ENCODE measurements around the gene PLD6.
"Not testable (repeated sequence)": the region's sequence is repeated elsewhere in the genome, so short reads cannot be mapped to it uniquely, and the experiment has no call there.

PLD6 gene, protein sequence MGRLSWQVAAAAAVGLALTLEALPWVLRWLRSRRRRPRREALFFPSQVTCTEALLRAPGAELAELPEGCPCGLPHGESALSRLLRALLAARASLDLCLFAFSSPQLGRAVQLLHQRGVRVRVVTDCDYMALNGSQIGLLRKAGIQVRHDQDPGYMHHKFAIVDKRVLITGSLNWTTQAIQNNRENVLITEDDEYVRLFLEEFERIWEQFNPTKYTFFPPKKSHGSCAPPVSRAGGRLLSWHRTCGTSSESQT

DNA sequence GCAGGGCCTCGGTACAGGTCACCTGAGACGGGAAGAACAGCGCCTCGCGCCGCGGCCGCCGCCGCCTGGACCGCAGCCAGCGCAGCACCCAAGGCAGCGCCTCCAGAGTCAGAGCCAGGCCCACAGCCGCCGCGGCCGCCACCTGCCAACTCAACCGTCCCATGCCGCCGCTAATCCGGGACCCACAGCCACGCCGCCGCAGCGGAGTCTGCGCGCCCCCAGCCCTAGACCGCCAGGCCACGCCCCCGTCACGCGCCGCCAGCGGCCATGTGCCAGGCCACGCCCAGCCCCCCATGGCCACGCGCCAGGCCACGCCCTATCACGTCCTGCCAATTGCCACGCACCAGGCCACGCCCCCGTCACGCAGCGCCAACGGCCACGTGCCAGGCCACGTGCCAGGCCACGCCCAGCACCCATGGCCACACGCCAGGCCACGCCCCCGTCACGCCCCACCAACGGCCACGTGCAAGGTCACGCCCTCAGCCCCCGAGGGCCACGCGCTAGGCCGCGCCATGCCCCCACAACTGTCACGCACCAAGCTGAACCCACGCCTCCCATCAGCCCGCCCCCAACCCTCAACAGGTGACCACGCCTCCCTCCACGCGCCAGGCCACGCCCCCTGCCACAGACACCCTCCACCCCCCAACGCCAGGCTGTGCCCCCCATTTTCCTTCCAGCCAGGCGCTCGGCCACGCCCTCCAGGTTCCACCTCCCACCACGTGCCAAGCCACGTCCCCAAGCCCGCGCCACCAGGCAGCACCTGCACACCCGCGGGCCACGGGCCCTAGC lies at the start of gene PLD6:
PLD6 (minus strand) TSS at position 210 of the 789 bp plus-strand sequence; CDS start at position 163, 47 bp downstream.
- FAIRE-seq = peak; percentile 74
- DNase-seq (ENCODE audit: insufficient read length, low spot score) = peak; percentile 89

DNA sequence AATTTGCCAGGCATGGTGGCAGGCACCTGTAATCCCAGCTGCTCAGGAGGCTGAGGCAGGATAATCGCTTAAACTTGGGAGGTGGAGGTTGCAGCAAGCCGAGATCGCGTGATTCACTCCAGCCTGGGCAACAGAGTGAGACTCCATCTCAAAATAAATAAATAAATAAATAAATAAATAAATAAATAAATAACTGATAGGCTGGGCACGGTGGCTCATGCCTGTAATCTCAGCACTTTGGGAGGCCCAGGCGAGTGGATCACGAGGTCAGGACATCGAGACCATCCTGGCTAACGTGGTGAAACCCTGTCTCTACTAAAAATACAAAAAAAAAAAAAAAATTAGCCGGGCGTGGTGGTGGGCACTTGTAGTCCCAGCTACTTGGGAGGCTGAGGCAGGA lies 49.6 kb upstream of the PLD6 start:
- not testable (repeated sequence) for FAIRE-seq

DNA sequence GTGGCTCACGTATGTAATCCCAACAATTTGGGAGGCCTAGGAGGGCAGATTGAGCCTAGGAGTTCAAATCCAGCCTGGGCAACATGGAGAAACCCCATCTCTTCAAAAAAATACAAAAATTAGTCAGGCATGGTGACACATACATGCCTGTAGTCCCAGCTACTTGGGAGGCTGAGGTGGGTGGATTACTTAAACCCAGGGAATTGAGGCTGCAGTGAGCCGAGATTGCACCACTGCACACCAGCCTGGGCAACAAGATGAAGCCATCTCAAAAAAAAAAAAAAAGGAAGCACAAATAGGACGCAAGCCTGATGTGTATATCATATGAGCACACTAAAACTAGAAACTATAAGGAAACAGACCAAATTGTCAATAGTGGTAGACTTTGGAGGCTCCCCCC lies 47.9 kb upstream of the PLD6 start:
- DNase-seq (ENCODE audit: insufficient read length, low spot score) (no peak), FAIRE-seq (no peak)

More for the DNA sequence above, 49.6 kb upstream of the PLD6 start:
- not testable (repeated sequence) for DNase-seq (ENCODE audit: insufficient read length, low spot score)

DNA sequence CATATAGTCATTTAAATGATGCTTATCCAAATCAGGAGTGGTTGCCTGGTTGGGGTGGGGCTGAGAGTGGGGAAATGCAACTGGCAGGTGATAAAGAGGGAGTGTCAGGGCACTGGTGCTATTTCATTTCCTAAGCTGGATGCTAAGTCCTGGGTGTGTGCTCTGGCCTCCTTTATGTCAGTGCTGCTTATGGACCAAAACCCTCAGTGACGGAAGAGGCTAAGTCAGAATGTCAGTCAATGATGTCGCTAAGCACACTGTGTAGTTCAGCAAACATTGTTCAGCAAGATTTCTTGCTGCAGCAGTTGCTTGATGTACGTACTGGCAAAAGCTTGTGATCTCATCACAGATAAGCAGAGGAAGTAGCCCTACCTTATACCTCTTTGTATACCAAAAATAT lies 47.3 kb upstream of the PLD6 start:
- FAIRE-seq (no peak), DNase-seq (ENCODE audit: insufficient read length, low spot score) (no peak)

DNA sequence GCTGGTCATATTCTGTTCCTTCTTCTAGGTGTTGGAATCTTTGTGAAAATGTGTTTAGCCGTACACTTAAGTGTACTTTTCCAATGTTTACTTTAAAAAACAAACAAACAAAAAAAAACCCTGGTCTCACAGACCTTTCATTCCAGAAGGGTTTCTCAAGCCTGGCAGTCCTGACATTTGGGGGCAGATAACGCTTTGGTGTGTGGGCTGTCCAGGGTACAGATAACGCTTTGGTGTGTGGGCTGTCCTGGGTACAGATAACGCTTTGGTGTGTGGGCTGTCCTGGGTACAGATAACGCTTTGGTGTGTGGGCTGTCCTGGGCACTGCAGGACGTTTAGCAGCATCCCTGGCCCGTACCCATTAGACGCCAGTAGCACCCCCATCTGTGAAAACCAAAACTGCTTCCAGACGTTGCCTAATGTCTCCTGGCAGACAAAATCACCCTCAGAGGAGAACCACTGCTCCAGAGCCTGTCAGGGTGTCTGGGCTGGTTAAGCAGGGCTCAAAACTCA lies 46.1 kb upstream of the PLD6 start:
- no peak for DNase-seq (ENCODE audit: insufficient read length, low spot score)
- no peak for FAIRE-seq

DNA sequence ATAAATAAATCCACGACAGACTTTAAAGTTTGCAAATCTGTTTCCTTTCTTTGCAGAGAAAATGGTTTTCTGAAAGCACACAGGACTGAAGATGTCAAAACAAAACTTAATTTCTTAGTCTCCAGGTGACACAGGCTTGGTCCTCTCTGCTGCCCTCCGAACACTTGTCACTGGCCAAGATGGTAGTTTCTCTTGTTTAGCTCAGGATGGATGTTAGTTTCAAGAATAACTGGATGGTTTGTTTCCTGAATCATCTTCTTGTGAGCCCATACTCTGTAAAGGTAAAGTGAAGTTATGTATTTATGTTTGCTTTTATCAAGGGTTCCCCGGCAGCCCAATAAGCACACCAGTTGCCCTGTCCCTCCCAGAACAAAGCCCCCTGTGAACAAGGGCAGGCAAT lies 40.7 kb upstream of the PLD6 start:
- DNase-seq (ENCODE audit: insufficient read length, low spot score) (no peak), FAIRE-seq (no peak)

DNA sequence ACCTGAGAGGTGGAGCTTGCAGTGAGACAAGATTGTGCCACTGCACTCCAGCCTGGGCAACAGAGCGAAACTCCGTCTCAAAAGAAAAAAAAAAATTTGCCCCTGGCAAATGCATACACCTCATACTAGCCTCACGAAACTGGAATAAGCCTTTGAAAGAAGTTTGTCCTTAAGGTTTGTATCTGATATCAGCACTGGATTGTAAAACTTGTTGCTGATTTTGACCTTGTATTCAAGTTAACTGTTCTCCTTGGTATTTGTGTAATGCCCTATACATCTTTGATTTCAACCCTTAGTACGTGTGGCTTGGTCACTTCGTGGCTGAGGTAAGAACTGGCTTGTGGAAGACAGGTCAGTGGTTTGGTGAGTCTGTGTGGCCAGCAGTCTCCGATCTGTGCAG lies 37.0 kb upstream of the PLD6 start:
- DNase-seq (ENCODE audit: insufficient read length, low spot score) = no peak
- FAIRE-seq = no peak

DNA sequence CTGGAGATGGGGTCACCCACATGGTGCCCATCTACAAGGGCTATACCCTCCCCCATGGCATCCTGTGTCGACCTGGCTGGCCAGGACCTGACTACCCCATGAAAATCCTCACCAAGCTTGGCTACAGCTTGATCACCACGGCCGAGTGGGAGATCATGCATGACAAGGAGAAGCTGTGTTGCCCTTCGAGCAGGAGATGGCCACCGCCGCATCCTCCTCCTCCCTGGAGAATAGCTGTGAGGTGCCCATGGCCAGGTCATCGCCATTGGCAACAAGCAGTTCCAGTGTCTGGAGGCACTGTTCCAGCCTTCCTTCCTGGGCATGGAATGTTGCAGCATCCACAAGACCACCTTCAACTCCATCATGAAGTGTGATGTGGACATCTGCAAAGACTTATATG lies 36.1 kb upstream of the PLD6 start:
- DNase-seq (ENCODE audit: insufficient read length, low spot score) = no peak
- no peak for FAIRE-seq

DNA sequence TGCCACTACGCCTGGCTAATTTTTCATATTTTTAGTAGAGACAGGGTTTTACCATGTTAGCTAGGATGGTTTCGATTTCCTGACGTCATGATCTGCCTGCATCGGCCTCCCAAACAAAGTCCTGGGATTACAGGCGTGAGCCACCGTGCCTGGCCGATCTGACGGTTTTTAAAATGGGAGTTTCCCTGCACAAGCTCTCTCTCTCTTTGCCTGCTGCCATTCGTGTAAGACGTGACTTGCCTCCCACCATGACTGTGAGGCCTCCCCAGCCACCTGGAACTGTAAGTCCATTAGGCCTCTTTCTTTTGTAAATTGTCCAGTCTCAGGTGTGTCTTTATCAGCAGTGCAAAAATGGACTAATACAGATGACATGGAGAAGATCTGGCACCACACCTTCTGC lies 35.5 kb upstream of the PLD6 start:
- DNase-seq (ENCODE audit: insufficient read length, low spot score) = no peak
- no peak for FAIRE-seq

DNA sequence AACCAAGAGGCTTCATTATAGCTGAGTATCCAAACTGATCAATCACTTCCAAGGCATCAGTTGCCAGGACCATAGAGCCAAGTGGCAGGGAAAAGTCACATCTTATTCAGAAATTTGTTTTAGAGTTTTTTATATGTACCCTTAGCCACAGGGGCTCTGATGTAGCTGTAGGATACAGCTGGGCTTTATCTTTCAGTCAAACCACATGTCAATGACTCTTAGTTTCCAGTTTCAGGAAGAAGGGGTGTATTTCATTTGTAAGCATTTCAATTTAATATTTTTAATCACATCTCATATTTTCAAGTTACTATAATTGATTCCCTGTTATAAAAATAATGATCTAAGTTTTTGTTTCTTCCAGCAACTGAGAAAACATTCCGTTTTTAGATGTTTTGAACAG lies 33.7 kb upstream of the PLD6 start:
- DNase-seq (ENCODE audit: insufficient read length, low spot score) = no peak
- no peak for FAIRE-seq

DNA sequence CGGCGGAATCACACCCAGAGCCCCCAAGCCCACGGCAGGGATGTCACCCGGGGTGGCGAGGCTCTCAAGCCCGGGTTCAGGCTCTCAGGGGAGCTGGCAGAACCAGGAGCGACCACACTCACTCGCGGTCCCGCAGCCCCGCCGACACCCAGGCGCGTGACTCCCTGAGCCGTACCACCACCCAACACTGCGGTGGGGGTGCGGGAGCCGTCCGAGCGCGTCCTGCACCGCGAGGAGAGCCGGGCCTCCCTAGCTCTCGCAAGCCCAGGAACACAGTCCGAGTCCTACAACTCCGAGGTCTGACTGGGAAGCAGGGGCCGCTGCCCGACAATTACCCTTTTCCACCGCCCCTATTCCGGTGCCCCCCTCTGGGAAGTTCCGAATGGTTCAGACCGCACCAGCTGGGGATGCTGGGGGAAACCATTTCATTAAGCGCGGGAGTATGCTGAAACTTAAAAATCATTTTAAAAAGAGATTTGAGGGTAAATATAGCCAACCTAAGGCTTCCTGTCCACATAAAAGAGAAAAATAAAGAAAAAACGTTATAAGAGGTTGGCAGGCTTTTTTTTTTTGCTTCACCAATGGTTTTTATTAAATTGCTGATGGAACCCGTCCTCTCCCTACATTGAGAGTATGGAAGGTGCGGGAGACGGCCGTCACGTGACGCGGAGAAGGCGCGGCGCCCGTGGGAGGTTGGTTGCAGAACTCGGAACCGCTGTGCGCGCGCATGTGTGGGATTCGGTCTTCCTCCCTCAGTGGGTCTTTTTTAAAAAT lies 31.1 kb upstream of the PLD6 start, which contains the start of gene FLCN:
FLCN (minus strand) TSS at position 143 of the 774 bp plus-strand sequence. CDS start 9,031 bp downstream, outside the sequence.
- DNase-seq (ENCODE audit: insufficient read length, low spot score) = peak; percentile 81
- peak; percentile 95 for FAIRE-seq

DNA sequence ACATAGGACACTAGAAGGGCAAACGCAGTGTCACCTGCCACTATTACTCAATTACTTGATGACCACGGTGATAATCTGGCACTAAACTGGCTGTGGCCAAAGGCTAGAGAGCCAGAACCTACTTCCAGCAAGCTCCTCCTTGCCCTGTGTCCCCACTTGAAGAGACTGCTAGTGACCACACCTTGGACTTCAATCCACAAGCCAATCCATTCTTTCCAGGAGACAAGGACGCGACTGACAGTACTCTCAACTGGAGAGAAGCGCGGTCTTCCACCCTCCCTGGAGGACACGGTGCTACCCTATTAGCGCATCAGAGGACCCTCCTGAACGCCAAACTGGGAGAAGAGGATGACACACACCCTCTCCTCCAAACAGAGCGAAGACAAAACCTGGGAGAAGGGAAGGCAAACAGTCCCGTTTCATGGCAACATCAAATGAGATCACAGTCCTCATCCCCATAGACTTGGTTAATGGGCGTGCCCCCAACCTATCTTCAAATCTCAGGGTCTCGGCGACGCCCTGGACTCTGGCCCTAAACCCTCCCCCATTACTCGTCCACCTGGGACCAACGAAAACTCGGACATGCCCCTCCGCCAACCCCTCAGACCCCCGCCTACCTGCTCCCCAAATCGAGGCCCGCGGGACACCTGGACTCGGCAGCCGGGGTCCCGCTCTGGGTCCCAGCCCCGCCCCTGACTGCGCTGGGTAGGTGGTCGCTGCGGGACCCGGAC lies 30.3 kb upstream of the PLD6 start:
- FAIRE-seq = no peak
- DNase-seq (ENCODE audit: insufficient read length, low spot score) = no peak

DNA sequence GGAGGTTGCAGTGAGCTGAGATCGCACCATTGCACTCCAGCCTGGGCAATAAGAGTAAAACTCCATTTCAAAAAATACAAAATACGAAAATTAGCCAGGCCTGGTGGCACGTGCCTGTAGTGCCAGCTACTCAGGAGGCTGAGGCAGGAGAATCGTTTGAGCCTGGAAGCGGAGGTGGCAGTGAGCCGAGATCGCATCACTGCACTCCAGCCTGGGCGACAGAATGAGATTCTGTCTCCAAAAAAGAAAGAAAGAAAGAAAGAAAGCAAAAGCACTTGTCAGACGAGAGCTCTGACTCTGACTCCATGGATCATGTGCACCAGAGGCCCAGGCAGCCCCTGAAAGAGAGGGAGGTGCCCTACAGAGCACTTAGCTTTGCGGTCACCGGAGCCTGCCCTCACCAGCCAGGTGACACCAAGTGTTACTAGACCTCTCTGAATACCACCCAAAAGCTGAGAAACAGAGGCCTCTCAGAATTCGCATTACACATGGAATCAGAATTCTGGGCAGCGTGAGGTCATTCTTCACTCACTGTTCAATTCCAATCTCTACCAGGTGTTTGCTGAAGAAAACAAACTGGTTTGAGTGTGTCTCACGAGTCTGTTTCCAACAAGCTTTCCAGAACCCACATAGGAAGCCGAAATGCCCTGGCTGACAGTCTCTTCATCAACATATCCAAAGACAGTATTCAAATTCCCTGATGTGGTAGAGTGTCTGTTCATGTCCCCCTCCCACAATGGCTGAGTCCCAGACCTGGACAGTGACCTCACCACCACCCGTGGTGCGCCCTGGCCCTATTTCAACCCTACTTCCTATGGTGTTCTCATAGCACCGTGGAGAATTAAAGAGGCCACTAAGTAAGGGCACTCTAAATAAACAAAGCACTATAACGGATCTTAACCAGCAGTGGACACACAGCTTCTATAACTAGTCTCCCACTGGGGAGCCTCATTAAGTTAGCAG lies 29.4 kb upstream of the PLD6 start:
- DNase-seq (ENCODE audit: insufficient read length, low spot score) (no peak), FAIRE-seq (no peak)

DNA sequence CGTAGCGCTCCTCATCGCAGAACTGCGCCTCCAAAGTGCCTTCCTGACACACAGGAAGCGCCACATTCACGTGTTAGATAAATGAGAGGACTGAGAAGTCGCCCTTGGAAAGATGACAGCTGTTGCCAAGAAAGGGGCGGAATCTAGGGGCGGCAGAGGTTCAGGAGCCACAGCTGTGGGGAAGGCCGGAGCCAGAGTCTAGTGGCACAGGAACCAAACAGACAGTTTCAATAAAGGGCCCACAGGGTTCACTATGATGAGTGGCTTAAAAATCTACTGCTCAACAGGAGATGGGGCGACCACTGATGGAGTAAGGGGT lies 26.1 kb upstream of the PLD6 start:
- DNase-seq (ENCODE audit: insufficient read length, low spot score) (no peak), FAIRE-seq (no peak)

DNA sequence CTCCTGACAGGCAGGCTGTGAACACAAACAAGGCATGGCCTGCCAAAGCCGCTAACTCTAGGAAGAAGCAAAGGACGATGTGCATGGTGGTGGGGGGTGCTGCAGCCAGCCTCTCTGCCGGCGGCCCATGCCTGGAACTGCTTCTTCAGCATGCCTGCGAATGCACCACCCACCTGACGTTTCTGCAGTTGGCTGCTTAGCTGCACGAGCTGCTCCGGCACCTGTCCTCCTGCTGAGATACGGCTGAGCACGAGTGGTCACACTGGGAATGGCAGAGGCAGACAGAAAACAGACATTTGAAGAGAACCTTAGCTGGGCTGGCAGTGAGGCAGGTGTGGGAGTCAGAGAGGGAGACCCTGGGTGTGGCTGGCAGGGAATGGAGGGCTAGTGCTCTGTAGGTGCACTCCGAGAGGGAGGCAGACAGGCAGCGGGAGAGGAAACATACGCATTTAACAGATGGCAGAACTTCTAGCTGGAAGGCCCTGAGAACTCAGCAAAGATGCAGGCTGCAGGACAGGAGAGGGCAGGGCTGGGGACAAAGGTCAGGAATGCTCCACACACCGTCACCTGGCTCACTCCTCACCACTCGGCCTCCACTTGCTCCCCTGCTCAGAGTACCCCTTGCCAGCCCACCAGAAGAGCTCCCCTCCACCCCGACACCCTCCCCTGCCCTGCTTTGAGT lies 25.6 kb upstream of the PLD6 start:
- DNase-seq (ENCODE audit: insufficient read length, low spot score) (no peak), FAIRE-seq (no peak)

DNA sequence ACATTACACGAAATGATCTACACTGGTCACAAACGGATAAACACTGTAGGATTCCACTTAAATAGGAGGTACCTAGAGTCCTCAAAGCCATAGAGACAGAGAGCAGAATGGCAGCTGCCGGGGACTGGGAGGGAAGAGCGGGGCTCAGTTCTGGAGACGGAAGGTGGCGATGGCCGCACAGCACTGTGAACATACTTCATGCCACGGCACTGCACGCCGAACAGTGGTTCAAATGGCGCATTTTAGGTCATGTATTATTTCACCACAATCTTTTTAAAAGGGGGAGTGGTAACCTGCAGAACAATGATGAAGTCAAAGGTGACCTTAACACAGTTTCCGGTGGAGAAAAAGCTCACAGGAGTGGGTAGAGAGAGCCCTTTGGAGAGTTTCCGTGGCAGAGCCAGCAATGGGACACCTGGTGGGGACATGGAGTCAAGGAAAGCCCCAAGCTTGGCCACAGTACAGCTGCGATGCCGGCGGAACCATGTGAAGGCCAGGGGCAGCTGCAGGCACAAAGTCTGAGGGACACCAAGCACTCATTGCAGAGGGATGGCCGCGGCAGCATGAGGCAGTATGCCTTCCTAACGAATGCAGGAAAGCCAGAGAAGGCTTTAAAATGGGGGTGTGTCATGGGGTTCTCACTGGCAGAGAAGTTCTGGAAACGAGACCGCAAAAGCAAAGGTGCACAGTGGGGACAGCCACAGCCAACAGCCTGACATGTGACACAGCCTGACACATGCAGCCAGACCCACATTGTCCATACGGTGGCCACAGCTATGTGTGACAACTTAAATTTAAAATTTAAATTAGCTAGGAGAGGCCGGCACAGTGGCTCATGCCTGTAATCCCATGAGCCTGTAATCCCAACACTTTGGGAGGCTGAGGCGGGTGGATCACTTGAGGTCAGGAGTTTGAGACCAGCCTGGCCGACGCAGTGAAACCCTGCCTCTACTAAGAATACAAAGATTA lies 23.6 kb upstream of the PLD6 start:
- FAIRE-seq (no peak), DNase-seq (ENCODE audit: insufficient read length, low spot score) (no peak)

DNA sequence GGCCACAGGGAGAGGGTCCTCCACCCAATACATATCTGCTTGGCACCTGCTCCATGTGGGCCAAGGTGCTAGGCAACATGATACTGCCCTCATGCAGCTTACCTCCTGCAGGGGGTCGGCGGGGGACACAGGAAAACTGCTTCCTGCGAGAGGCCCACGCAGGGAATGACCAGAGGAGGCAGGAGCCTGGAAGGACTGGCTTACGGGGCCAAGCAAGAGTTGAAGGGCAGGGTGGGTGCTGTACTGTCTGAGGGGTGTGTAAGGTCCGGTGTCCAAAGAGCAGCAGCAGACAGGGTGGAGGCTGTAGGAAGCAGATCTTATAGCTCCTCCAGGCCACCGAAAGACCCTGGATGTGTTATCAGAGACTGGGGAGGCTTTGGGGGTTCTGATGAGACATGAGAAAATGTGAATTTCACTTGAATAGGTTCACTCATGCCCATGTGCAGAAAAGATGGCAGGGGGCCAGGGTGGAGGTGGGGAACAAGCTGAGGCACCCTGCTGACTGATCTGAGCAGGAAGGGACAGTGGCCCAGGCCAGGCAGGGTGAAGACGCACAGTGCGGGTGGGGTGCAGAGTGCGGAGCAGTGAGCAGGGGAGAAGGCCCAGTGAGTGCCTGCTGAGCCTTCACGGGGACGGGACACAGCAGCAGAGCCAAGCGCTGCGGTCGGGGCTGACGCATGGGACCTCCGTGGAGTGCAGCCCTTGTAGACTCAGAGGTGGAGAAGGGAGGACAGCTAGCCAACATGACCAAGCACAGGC lies 22.6 kb upstream of the PLD6 start:
- no peak for DNase-seq (ENCODE audit: insufficient read length, low spot score)
- FAIRE-seq = no peak
